PFSK-1 (cell line): ENCODE data around the gene CCDC167.
A peak's percentile ranks its signal among the peaks of the same experiment; 100 is the strongest.

Experiments
- FOXP2 ChIP-seq: optimal IDR thresholded peaks from 2 replicates; pipeline ENCODE3; 2011; ENCODE audit warnings: borderline replicate concordance, control low read depth, inconsistent platforms; ENCODE audit not compliant: insufficient read depth; ENCODE audit errors: extremely low read length, extremely low read depth
- POLR2AphosphoS5 ChIP-seq: IDR thresholded peaks from 2 replicates; pipeline ENCODE4 v1.6.1; 2012; ENCODE audit warnings: low read depth, mild to moderate bottlenecking, control low read depth, low read length, moderate library complexity
- SIN3A ChIP-seq: IDR thresholded peaks from 2 replicates; pipeline ENCODE4 v1.6.1; 2012; ENCODE audit warnings: mild to moderate bottlenecking, low read length, moderate library complexity, borderline replicate concordance; ENCODE audit not compliant: insufficient read depth
- TAF1 ChIP-seq: IDR thresholded peaks from 2 replicates; pipeline ENCODE4 v1.6.1; 2012; ENCODE audit warnings: low read length, control low read depth, borderline replicate concordance; ENCODE audit not compliant: insufficient read depth
- TF ChIP-seq, protein P1 (sequence below), 2 experiments: IDR thresholded peaks; 2 replicates each; pipeline versions ENCODE4 v1.6.1 to v1.8.0; 2011 to 2012; ENCODE audit warnings: low read depth in 2 of 2, low read length in 2 of 2, control low read depth in 1 of 2, inconsistent platforms in 1 of 2, mild to moderate bottlenecking in 1 of 2, moderate library complexity in 1 of 2; ENCODE audit not compliant: insufficient read depth in 1 of 2

CCDC167 gene

DNA sequence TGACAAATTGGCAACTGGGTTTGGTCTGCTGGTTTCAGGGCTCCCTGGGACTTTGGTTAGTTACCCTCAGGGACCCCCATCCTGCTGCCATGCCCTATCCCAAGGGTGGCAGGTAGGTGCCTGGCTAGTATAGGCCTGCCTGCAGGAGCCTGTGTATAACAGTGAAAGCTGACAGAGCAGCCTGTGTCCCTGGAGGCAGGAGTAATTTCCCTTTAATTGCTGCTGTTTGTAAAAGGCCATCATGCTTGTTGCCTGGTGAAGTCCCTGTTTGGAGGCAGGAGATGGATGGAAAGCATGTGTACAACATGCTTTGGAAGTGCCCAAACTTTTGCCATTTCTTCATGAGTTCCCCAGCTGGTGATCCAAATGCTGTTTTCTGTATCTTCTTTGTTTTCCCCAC, 36.6 kb downstream of the CCDC167 start:
- TF ChIP-seq TAF1 (no peak), POLR2AphosphoS5 (no peak), SIN3A (no peak), FOXP2 (no peak)
- TF ChIP-seq, protein P1, sequence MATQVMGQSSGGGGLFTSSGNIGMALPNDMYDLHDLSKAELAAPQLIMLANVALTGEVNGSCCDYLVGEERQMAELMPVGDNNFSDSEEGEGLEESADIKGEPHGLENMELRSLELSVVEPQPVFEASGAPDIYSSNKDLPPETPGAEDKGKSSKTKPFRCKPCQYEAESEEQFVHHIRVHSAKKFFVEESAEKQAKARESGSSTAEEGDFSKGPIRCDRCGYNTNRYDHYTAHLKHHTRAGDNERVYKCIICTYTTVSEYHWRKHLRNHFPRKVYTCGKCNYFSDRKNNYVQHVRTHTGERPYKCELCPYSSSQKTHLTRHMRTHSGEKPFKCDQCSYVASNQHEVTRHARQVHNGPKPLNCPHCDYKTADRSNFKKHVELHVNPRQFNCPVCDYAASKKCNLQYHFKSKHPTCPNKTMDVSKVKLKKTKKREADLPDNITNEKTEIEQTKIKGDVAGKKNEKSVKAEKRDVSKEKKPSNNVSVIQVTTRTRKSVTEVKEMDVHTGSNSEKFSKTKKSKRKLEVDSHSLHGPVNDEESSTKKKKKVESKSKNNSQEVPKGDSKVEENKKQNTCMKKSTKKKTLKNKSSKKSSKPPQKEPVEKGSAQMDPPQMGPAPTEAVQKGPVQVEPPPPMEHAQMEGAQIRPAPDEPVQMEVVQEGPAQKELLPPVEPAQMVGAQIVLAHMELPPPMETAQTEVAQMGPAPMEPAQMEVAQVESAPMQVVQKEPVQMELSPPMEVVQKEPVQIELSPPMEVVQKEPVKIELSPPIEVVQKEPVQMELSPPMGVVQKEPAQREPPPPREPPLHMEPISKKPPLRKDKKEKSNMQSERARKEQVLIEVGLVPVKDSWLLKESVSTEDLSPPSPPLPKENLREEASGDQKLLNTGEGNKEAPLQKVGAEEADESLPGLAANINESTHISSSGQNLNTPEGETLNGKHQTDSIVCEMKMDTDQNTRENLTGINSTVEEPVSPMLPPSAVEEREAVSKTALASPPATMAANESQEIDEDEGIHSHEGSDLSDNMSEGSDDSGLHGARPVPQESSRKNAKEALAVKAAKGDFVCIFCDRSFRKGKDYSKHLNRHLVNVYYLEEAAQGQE (IDR thresholded peaks at IDR 0.05; ENCODE audit: insufficient read depth in 1 of 2, low read depth in 2 of 2, low read length in 2 of 2) = no peak

DNA sequence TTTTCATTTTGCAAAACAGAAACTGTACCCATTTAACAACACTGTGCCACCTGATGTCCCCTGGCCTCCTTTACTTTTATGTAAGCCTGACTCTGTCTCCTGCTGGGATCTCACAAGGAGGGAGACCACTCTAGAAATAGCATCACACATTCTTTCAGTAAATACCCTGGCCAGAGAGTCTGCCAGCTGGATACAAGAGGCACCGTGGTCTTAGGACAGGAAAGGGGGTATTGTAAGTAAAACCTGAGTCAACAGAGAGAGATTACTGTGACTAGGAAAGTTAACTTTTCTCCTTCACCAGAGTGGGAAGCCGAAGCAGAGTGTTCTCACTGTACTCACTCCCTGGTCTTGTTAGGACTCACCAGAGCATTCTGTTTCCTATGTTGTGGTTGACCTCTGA, 38.9 kb downstream of the CCDC167 start:
- TF ChIP-seq TAF1 = no peak
- no peak for TF ChIP-seq SIN3A
- TF ChIP-seq POLR2AphosphoS5 = no peak
- TF ChIP-seq, protein P1 (IDR thresholded peaks at IDR 0.05; ENCODE audit: insufficient read depth in 1 of 2, low read depth in 2 of 2, low read length in 2 of 2) = no peak
- TF ChIP-seq FOXP2 = no peak

DNA sequence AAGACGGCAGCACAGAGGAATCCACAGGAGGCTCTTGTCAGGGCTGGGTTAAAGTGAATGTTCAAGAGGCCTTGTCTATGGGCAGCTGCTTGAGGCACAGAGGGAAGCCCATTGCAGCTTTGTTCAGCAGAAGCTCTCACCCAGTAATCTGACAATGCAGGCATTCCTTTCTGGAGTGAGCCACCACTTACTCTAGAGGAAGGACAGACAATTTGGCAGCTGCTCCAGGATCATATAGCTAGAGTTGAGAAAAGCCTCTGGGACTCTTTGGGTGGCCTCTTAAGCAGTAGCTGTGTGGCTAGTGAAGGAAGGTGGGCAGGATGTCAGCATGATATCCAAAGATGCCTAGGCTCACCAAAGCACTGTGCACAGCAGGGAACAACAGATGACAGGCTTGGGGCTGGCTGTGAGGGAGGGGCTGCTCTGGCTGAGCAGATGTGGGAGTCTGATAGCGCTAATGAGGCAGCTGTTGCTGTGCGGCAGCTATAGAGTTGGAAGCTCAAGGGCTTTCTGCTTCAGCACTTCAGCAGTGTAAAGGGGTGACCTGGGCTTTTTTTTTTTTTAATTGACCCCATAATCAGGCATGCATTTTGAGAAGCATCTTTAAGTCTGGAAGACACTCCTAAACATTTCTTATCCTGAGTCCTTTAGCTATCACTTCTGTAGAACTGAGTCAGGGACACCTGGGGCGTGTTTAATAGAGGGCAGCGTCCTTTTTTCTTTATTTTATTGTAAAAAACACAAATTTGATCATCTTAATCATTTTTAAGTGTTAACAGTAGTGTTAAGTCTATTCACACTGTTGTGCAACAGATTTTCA, 39.5 kb downstream of the CCDC167 start:
- TF ChIP-seq POLR2AphosphoS5 = no peak
- no peak for TF ChIP-seq SIN3A
- TF ChIP-seq FOXP2 = peak; percentile 20

DNA sequence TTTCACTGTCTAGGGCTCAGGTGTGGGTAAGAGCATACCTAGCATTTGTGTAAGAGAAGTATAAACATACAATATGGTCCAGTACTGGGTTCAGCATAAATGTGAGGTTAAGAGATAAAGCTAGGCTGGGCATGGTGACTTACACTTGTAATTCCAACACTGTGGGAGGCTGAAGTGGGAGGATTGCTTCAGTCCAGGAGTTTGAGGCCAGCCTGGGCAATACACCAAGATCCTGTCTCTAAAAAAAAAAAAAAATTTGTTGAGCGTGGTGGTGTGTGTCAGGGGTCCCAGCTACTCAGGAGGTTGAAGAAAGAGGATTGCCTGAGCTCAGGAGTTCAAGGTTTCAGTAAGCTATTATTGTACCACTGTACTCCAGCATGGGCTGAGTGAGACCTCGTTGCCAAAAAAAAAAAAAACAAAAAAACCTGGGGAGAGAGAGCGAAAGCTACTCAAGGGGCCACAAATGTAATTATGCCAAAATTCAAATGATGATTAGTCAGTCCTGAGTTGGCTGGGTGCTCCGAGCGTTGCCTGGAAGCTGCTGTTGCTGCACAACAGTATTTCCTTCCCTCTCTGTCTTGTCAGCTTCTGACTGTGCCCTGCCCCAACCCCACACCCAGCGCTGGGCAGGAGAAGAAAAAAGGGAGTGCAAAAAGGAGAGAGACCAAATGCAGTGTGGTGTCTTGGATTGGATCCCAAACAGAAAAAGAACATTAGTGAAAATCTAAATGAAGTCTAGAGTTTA, 42.7 kb downstream of the CCDC167 start:
- TF ChIP-seq TAF1 = no peak
- TF ChIP-seq SIN3A = no peak
- TF ChIP-seq FOXP2 = no peak
- no peak for TF ChIP-seq POLR2AphosphoS5
- TF ChIP-seq, protein P1 (IDR thresholded peaks at IDR 0.05; ENCODE audit: insufficient read depth in 1 of 2, low read depth in 2 of 2, low read length in 2 of 2) = no peak

DNA sequence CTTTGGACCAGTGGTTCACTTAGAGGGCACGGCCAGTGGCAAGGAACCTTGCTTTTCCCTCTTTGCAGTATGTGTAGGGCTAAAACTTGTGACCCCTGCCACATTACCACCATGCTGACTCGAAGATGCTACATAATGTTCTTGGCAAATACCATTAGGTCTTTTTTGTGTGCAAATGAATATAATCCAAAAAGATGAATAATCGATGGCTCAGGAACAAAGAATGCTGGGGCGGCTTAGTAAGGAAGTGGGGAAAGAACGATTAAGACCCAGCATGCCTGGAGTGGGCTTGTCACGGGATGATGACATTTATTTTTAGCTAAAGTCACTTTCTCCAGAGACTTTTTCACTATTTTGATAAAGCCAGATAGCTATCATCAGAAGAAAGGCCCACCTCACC, 43.6 kb downstream of the CCDC167 start:
- TF ChIP-seq SIN3A (no peak), POLR2AphosphoS5 (no peak), FOXP2 (no peak), TAF1 (no peak)
- TF ChIP-seq, protein P1 (IDR thresholded peaks at IDR 0.05; ENCODE audit: insufficient read depth in 1 of 2, low read depth in 2 of 2, low read length in 2 of 2) = no peak
